MCF 10A (cell line): ENCODE data around the gene SIGLEC12. TPM values are rescaled to one million over a fixed set of nuclear protein-coding genes. Genes with fewer than 3 reads are reported as not detected.

ENCODE experiments used
- BruUV-seq: library from RNA; stranded (reverse); fragments of 400-500 nt; replicated peaks from 2 replicates; lab custom pipeline; 2021; lab: Mats Ljungman, UMichigan
- CTCF ChIA-PET: fragments of 300-600 bp; sonication (Branson Sonifier 250); formaldehyde crosslinking; extraction: SDS; loops from one replicate; lab custom pipeline; 2021; ENCODE audit warnings: antibody characterized with exemption, inconsistent platforms; lab: Yijun Ruan, JAX
- POLR2A ChIA-PET: fragments of 300-600, 350-650 bp; sonication (Branson Sonifier 250); formaldehyde crosslinking; extraction: SDS; loops from one replicate; lab custom pipeline; 2020; ENCODE audit warnings: antibody characterized with exemption, inconsistent platforms; lab: Yijun Ruan, JAX
- DNase-seq: peaks from one replicate; pipeline ENCODE4 v3.0.0-alpha.2; 2018; ENCODE audit not compliant: unreplicated experiment
- H3K27ac Mint-ChIP-seq: one replicate; pipeline ENCODE4 v1.8.0; 2022; ENCODE audit warnings: mild to moderate bottlenecking, low read depth, mixed read lengths; ENCODE audit not compliant: unreplicated experiment
- H3K27me3 Mint-ChIP-seq: one replicate; pipeline ENCODE4 v1.8.0; 2022; ENCODE audit warnings: mixed read lengths; ENCODE audit not compliant: insufficient read depth, unreplicated experiment
- H3K36me3 Mint-ChIP-seq: one replicate; pipeline ENCODE4 v1.8.0; 2022; ENCODE audit warnings: mild to moderate bottlenecking, moderate library complexity, mixed read lengths; ENCODE audit not compliant: insufficient read depth, unreplicated experiment
- H3K4me1 Mint-ChIP-seq: one replicate; pipeline ENCODE4 v1.8.0; 2022; ENCODE audit warnings: mixed read lengths; ENCODE audit not compliant: insufficient read depth, unreplicated experiment
- H3K4me3 Mint-ChIP-seq: one replicate; pipeline ENCODE4 v1.8.0; 2022; ENCODE audit warnings: mild to moderate bottlenecking, moderate library complexity, mixed read lengths; ENCODE audit not compliant: unreplicated experiment
- H3K9me3 Mint-ChIP-seq: one replicate; pipeline ENCODE4 v1.8.0; 2022; ENCODE audit warnings: mixed read lengths; ENCODE audit not compliant: unreplicated experiment
- CTCF ChIP-seq: fragments of 200-600 bp; IDR thresholded peaks from one replicate; pipeline ENCODE4 v1.8.0; 2022; ENCODE audit warnings: antibody characterized with exemption, mild to moderate bottlenecking; ENCODE audit not compliant: unreplicated experiment
- intact Hi-C: fragments of 100-400 bp; cut with micrococcal nuclease; formaldehyde crosslinking; loops from 2 replicates; pipeline ENCODE4 v1.14.1; 2022
- total RNA-seq: library from RNA; stranded (reverse); gene quantifications from 2 replicates; pipeline ENCODE4 v1.2.3, GENCODE V29; 2022

The SIGLEC12 gene
- total RNA-seq, 1 experiment from 2014 or later, result not detected

- no peak for DNase-seq
- Mint-ChIP-seq H3K4me1 (no peaks in the 10 kb centered on the region), H3K27ac (no peak overlapping the region), H3K9me3 (peaks cover 12% of the 10 kb centered on the region), H3K4me3 (no peak overlapping the region), H3K27me3 (no peaks in the 10 kb centered on the region), H3K36me3 (no peaks in the 10 kb centered on the region)
- POLR2A ChIA-PET, result no interaction called here
- intact Hi-C loops, result no loop called here
- CTCF ChIA-PET, result no interaction called here
- no peak for TF ChIP-seq CTCF
- BruUV-seq, result no TSS peak
Measured at GRCh38 chr19:51539821-51540366, 38.3 kb upstream of the SIGLEC12 start.

DNA sequence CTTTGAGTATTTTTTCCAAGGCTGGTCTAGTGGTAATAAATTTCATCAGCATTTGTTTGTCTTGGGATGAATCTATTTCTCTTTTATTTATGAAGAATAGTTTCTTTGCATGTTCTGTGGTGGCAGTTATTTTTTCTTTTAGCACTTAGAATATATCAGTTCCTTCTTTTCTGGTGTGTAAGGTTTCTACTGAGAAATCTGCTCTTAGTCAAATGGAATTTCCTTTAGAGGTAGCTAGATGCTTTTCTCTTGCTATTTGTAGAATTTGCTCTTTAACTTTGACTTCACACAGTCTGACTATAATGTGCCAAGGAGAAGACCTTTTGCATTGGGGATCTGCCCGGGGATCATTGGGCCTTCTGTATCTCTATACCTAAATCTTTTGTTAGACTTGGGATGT lies 33.9 kb upstream of the SIGLEC12 start:
- POLR2A ChIA-PET, result no interaction called here
- H3K4me3 Mint-ChIP-seq, result no peak overlapping the region
- H3K27ac Mint-ChIP-seq, result no peak overlapping the region
- DNase-seq, result no peak
- H3K27me3 Mint-ChIP-seq, result no peaks in the 10 kb centered on the region
- no peaks in the 10 kb centered on the region for H3K4me1 Mint-ChIP-seq
- no peak for TF ChIP-seq CTCF
- H3K36me3 Mint-ChIP-seq, result no peaks in the 10 kb centered on the region
- H3K9me3 Mint-ChIP-seq, result peaks cover 8% of the 10 kb centered on the region
- intact Hi-C loops, result no loop called here
- BruUV-seq, result no TSS peak
- CTCF ChIA-PET, result no interaction called here

- no peak within 1 kb of the TSS for H3K27ac Mint-ChIP-seq
- ChIA-PET POLR2A (interaction anchor here (0.6 kb wide), 1 partner anchor 118 kb away, joined by 4 read pairs; no protein-coding TSS in a partner anchor), CTCF (interaction anchor here (1.0 kb wide), 1 partner anchor 18 kb away, joined by 3 read pairs; no protein-coding TSS in a partner anchor)
- no peak for TF ChIP-seq CTCF
- no peaks in the 10 kb centered on the region for H3K4me1 Mint-ChIP-seq
- BruUV-seq, result no TSS peak
- no peaks in the 10 kb centered on the region for H3K36me3 Mint-ChIP-seq
- no peaks in the 10 kb centered on the region for H3K27me3 Mint-ChIP-seq
- H3K4me3 Mint-ChIP-seq, result no peak within 1 kb of the TSS
- H3K9me3 Mint-ChIP-seq, result peaks cover 23% of the 10 kb centered on the region
- DNase-seq, result no peak
- intact Hi-C loops, result no loop called here
Measured at GRCh38 chr19:51531349-51532315, 30.0 kb upstream of the SIGLEC12 start, which contains the start of gene SIGLEC6. SIGLEC6 (minus strand) TSS chr19:51531670; CDS start chr19:51531648, 22 bp downstream.

DNA sequence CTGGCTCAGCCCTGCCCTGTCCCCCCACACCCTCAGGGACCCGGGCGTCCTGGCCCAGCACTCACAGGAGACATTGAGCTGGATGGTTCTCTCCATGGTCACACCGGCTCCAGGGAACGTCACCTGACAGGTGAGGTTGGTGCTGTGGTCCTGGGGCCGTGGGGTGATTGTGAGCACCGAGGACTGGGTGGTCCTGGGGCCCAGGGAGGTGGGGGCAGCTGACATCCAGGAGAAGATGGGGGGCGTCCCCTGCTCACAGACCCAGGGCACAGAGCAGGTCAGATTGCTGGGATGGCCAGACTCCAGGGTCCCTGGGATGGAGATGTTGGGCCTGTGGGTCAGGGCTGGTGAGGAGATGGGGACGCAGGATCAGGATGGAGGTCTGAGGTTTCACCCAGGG lies 29.0 kb upstream of the SIGLEC12 start:
- no peak overlapping the region for H3K4me3 Mint-ChIP-seq
- BruUV-seq, result no TSS peak
- POLR2A ChIA-PET, result interaction anchor here (0.6 kb wide), 1 partner anchor 18 kb away, joined by 3 read pairs; no protein-coding TSS in a partner anchor
- no peaks in the 10 kb centered on the region for H3K36me3 Mint-ChIP-seq
- no peaks in the 10 kb centered on the region for H3K27me3 Mint-ChIP-seq
- H3K4me1 Mint-ChIP-seq, result no peaks in the 10 kb centered on the region
- CTCF ChIA-PET, result no interaction called here
- no peak for DNase-seq
- H3K9me3 Mint-ChIP-seq, result peaks cover 23% of the 10 kb centered on the region
- intact Hi-C loops, result no loop called here
- no peak for TF ChIP-seq CTCF
- no peak overlapping the region for H3K27ac Mint-ChIP-seq
